Peyer's patch (tissue), 4 donors: ENCODE data around the gene CRTAP. TPM values are rescaled to one million over a fixed set of nuclear protein-coding genes. Genes with fewer than 3 reads are reported as not detected.

Experiments used
- DNase-seq, 3 donors: peaks; one replicate each; pipeline ENCODE4 v3.0.0-alpha.2; 2017 to 2019
- H3K27ac ChIP-seq, 4 donors: fragments of 200-600 bp; sonication (generic); one replicate each; pipeline ENCODE4 v1.5.1; 2016 to 2019
- H3K27me3 ChIP-seq, 2 donors: fragments of 200-600 bp; sonication (generic); one replicate each; pipeline ENCODE4 v1.5.1; 2019
- H3K36me3 ChIP-seq, 3 donors: fragments of 200-600 bp; sonication (generic); one replicate each; pipeline ENCODE4 v1.5.1; 2016 to 2019
- H3K4me1 ChIP-seq, 4 donors: fragments of 200-600 bp; sonication (generic); one replicate each; pipeline ENCODE4 v1.5.1; 2016 to 2019
- H3K4me3 ChIP-seq, 4 donors: fragments of 200-600 bp; sonication (generic); 1 replicate in 3 of 4; 2 replicates in 1 of 4; pipeline ENCODE4 v1.5.1; 2016 to 2019; ENCODE audit warnings: mild to moderate bottlenecking in 1 of 4
- H3K9me3 ChIP-seq, 4 donors: fragments of 200-600 bp; sonication (generic); one replicate each; pipeline ENCODE4 v1.5.1; 2016 to 2019; ENCODE audit warnings: mild to moderate bottlenecking in 1 of 4
- CTCF ChIP-seq, 6 experiments: fragments of 450-650 bp in 4 of 6; fragments of 200-600 bp in 2 of 6; sonication (generic) in 1 of 6; IDR thresholded peaks; one replicate each; pipeline ENCODE4 v1.5.1; 2017 to 2019; ENCODE audit warnings: antibody characterized with exemption in 6 of 6, mild to moderate bottlenecking in 3 of 6, moderate library complexity in 1 of 6
- POLR2A ChIP-seq, 2 donors: fragments of 450-650 bp; IDR thresholded peaks; one replicate each; pipeline ENCODE4 v1.5.1; 2017; ENCODE audit warnings: antibody characterized with exemption in 2 of 2, mild to moderate bottlenecking in 2 of 2, moderate library complexity in 2 of 2
- total RNA-seq, 4 donors: library from RNA; depleted of rRNA; stranded (reverse); fragments of >200 nt; gene quantifications; one replicate each; pipeline ENCODE4 v1.1.0, GENCODE V29; 2016

The CRTAP gene
- total RNA-seq, 4 donors from 2014 or later = 32.9 to 127 (median 46.4) TPM

GRCh38 chr3:33083958-33084357 lies 29.9 kb upstream of the CRTAP start:
- DNase-seq = no peak

GRCh38 chr3:33088691-33089090 lies 25.1 kb upstream of the CRTAP start:
- DNase-seq = no peak
- H3K4me1 ChIP-seq = peaks cover 0 to 6% (median 0%) of the 10 kb centered on the region in 4 donors
- TF ChIP-seq CTCF (IDR thresholded peaks at IDR 0.05) = no peak
- TF ChIP-seq POLR2A (IDR thresholded peaks at IDR 0.05) = no peak
- H3K27me3 ChIP-seq = no peaks in the 10 kb centered on the region
- H3K36me3 ChIP-seq = peaks cover 0 to 23% (median 0%) of the 10 kb centered on the region in 3 donors
- no peak overlapping the region for H3K4me3 ChIP-seq
- no peaks in the 10 kb centered on the region for H3K9me3 ChIP-seq
- H3K27ac ChIP-seq = no peak overlapping the region

More at GRCh38 chr3:33083958-33084357, 29.9 kb upstream of the CRTAP start:
- no peaks in the 10 kb centered on the region for H3K27me3 ChIP-seq
- H3K36me3 ChIP-seq = no peaks in the 10 kb centered on the region
- H3K4me3 ChIP-seq = no peak overlapping the region
- TF ChIP-seq POLR2A (IDR thresholded peaks at IDR 0.05) (no peak), CTCF (IDR thresholded peaks at IDR 0.05) (no peak)
- no peaks in the 10 kb centered on the region for H3K4me1 ChIP-seq
- no peak overlapping the region for H3K27ac ChIP-seq
- no peaks in the 10 kb centered on the region for H3K9me3 ChIP-seq

GRCh38 chr3:33089515-33089914 lies 24.3 kb upstream of the CRTAP start:
- H3K9me3 ChIP-seq = no peaks in the 10 kb centered on the region
- peak overlapping the region in 1 of 4 donors; percentile 40 for H3K27ac ChIP-seq
- TF ChIP-seq CTCF (IDR thresholded peaks at IDR 0.05) = no peak
- TF ChIP-seq POLR2A (IDR thresholded peaks at IDR 0.05) = no peak
- H3K36me3 ChIP-seq = peaks cover 0 to 28% (median 0%) of the 10 kb centered on the region in 3 donors
- H3K4me3 ChIP-seq = no peak overlapping the region
- no peaks in the 10 kb centered on the region for H3K27me3 ChIP-seq
- H3K4me1 ChIP-seq = peaks cover 0 to 6% (median 0%) of the 10 kb centered on the region in 4 donors
- no peak for DNase-seq

- Histone ChIP-seq H3K27ac (no peak overlapping the region), H3K4me3 (no peak overlapping the region), H3K4me1 (peaks cover 0 to 6% (median 2%) of the 10 kb centered on the region in 4 donors), H3K27me3 (no peaks in the 10 kb centered on the region), H3K36me3 (peaks cover 0 to 28% (median 0%) of the 10 kb centered on the region in 3 donors), H3K9me3 (no peaks in the 10 kb centered on the region)
- TF ChIP-seq CTCF (IDR thresholded peaks at IDR 0.05) (no peak), POLR2A (IDR thresholded peaks at IDR 0.05) (no peak)
- no peak for DNase-seq
These were observed 22.1 kb upstream of the CRTAP start for GRCh38 chr3:33091746-33092145.

DNA sequence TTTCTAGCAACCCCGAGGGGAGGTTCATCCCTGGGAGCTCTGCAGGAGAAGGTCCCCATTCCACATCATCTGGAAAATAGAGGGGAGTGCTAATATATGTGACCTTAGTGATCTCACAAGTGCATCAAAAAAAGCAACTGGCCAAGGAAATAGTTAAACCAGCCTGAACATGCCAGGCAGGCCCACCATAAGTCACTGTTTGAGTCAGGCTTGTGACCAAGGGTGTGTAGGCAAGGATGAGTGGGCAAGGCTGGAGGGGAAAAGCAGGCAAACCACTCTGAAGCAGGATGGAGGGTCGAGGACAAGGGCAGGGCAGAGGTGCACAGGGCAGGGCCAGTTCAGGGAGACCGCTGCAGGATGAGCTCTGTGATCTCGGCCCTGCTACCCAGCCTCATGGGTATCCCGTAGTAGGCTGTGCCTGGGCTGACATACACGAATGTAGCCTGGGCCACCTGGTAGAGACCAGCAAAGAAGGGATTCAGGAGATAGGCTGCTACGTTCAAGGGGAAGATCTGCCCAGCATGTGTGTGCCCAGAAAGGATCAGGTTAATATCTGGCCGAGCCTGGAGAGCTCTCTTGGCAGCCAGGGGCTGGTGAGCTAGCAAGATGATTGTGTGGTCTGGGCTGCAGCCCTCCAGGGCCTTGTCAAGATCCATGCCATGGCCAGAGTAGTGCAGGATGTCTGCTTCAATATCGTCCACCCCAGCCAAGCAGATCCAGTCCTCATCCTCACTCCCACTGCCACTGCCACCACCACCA lies 21.1 kb upstream of the CRTAP start:
- H3K27me3 ChIP-seq = no peaks in the 10 kb centered on the region
- peaks cover 0 to 6% (median 2%) of the 10 kb centered on the region in 4 donors for H3K4me1 ChIP-seq
- H3K27ac ChIP-seq = no peak overlapping the region
- no peaks in the 10 kb centered on the region for H3K9me3 ChIP-seq
- no peak for DNase-seq
- peaks cover 0 to 28% (median 0%) of the 10 kb centered on the region in 3 donors for H3K36me3 ChIP-seq
- H3K4me3 ChIP-seq = no peak overlapping the region
- TF ChIP-seq POLR2A (IDR thresholded peaks at IDR 0.05) = no peak
- TF ChIP-seq CTCF (IDR thresholded peaks at IDR 0.05) = no peak
